IMR-90 (cell line): Measurements from ENCODE around the gene EPB41L1. TPM values are rescaled to one million over a fixed set of nuclear protein-coding genes. Genes with fewer than 3 reads are reported as not detected.

ENCODE experiments used
- ATAC-seq: fragments of 200-7000 bp; cut with Tn5 transposase; 2 replicates; pipeline ENCODE4 v1.9.1; 2020; ENCODE audit warnings: low read depth, mild to moderate bottlenecking, moderate library complexity
- BruUV-seq: library from RNA; stranded (reverse); fragments of 400-500 nt; replicated peaks from 2 replicates; lab custom pipeline; 2021; lab: Mats Ljungman, UMichigan
- CTCF ChIA-PET: fragments of 300-600 bp; formaldehyde crosslinking; extraction: SDS; loops from one replicate; lab custom pipeline; 2021; ENCODE audit warnings: antibody characterized with exemption; lab: Yijun Ruan, JAX
- POLR2A ChIA-PET: fragments of 300-600 bp; sonication (Branson Sonifier 250); formaldehyde crosslinking; loops from one replicate; lab custom pipeline; 2022; ENCODE audit warnings: antibody characterized with exemption; ENCODE audit not compliant: unreplicated experiment; lab: Charles Lee
- DNase-seq: peaks from one replicate; pipeline ENCODE4 v3.0.0; 2013
- H2AFZ ChIP-seq: replicated peaks from 2 replicates; pipeline ENCODE3; 2013; ENCODE audit warnings: low read length, mild to moderate bottlenecking; ENCODE audit not compliant: poor library complexity
- H2AK5ac ChIP-seq: 2 replicates; pipeline ENCODE4 v1.6.1; 2013; ENCODE audit warnings: low read depth, low read length, inconsistent platforms
- H2AK9ac ChIP-seq: replicated peaks from 2 replicates; pipeline ENCODE3; 2013; ENCODE audit warnings: mild to moderate bottlenecking, low read depth, low read length, moderate library complexity; ENCODE audit not compliant: poor library complexity
- H2BK120ac ChIP-seq: 2 replicates; pipeline ENCODE4 v1.6.1; 2013; ENCODE audit warnings: low read depth, low read length, inconsistent platforms
- H2BK15ac ChIP-seq: 3 replicates; pipeline ENCODE4 v1.6.1; 2013; ENCODE audit warnings: low read depth, low read length, inconsistent platforms
- H2BK20ac ChIP-seq: 2 replicates; pipeline ENCODE4 v1.6.1; 2013; ENCODE audit warnings: low read depth, mild to moderate bottlenecking, inconsistent platforms, low read length, moderate library complexity
- H2BK5ac ChIP-seq: 2 replicates; pipeline ENCODE4 v1.6.1; 2013; ENCODE audit warnings: mild to moderate bottlenecking, low read depth, low read length, inconsistent platforms; ENCODE audit not compliant: poor library complexity, severe bottlenecking
- H3K14ac ChIP-seq: replicated peaks from 2 replicates; pipeline ENCODE4 v1.6.1; 2013; ENCODE audit warnings: low read depth, low read length, inconsistent platforms
- H3K18ac ChIP-seq: 2 replicates; pipeline ENCODE4 v1.6.1; 2013; ENCODE audit warnings: low read depth, low read length, control low read depth
- H3K23ac ChIP-seq: 2 replicates; pipeline ENCODE4 v1.6.1; 2013; ENCODE audit warnings: low read depth, low read length, inconsistent platforms
- H3K27ac ChIP-seq: 2 replicates; pipeline ENCODE4 v1.5.1; 2013; ENCODE audit warnings: mild to moderate bottlenecking, control low read depth, low read length; ENCODE audit not compliant: insufficient read depth
- H3K27me3 ChIP-seq: 2 replicates; pipeline ENCODE4 v1.6.1; 2013; ENCODE audit warnings: low read length; ENCODE audit not compliant: control insufficient read depth, insufficient read depth
- H3K36me3 ChIP-seq: 2 replicates; pipeline ENCODE4 v1.6.1; 2013; ENCODE audit warnings: low read length, mixed read lengths; ENCODE audit not compliant: control insufficient read depth, insufficient read depth
- H3K4ac ChIP-seq: 2 replicates; pipeline ENCODE4 v1.6.1; 2013; ENCODE audit warnings: low read depth, low read length, inconsistent platforms
- H3K4me1 ChIP-seq: 2 replicates; pipeline ENCODE4 v1.6.1; 2013; ENCODE audit warnings: low read length, mixed read lengths; ENCODE audit not compliant: control insufficient read depth, insufficient read depth
- H3K4me2 ChIP-seq: 2 replicates; pipeline ENCODE4 v1.6.1; 2013; ENCODE audit warnings: low read depth, mild to moderate bottlenecking, control low read depth, low read length, moderate library complexity
- H3K4me3 ChIP-seq: 2 replicates; pipeline ENCODE4 v1.5.1; 2013; ENCODE audit warnings: low read depth, mild to moderate bottlenecking, control low read depth, low read length, moderate library complexity; ENCODE audit not compliant: insufficient read depth
- H3K56ac ChIP-seq: 2 replicates; pipeline ENCODE4 v1.6.1; 2013; ENCODE audit warnings: low read length, inconsistent platforms; ENCODE audit not compliant: insufficient read depth; ENCODE audit errors: extremely low read depth
- H3K79me1 ChIP-seq, 2 experiments: 2 replicates each; pipeline ENCODE4 v1.6.1; 2013; ENCODE audit warnings: low read length in 2 of 2, inconsistent platforms in 1 of 2, low read depth in 1 of 2
- H3K9ac ChIP-seq: 2 replicates; pipeline ENCODE4 v1.6.1; 2013; ENCODE audit warnings: low read depth, low read length, control low read depth
- H3K9me1 ChIP-seq: 2 replicates; pipeline ENCODE4 v1.6.1; 2013; ENCODE audit warnings: low read length, inconsistent platforms; ENCODE audit not compliant: insufficient read depth
- H3K9me3 ChIP-seq: 2 replicates; pipeline ENCODE4 v1.6.1; 2013; ENCODE audit warnings: low read length; ENCODE audit not compliant: control insufficient read depth, insufficient read depth
- H4K20me1 ChIP-seq: 2 replicates; pipeline ENCODE4 v1.6.1; 2013; ENCODE audit warnings: low read length, inconsistent platforms; ENCODE audit not compliant: insufficient read depth
- H4K5ac ChIP-seq: 2 replicates; pipeline ENCODE4 v1.6.1; 2013; ENCODE audit warnings: mild to moderate bottlenecking, low read depth, low read length, control low read depth
- H4K8ac ChIP-seq, 2 experiments: 2 replicates each; pipeline ENCODE4 v1.6.1; 2013; ENCODE audit warnings: low read depth in 2 of 2, low read length in 2 of 2, control low read depth in 1 of 2, inconsistent platforms in 1 of 2
- H4K91ac ChIP-seq: 2 replicates; pipeline ENCODE4 v1.6.1; 2013; ENCODE audit warnings: low read depth, low read length, inconsistent platforms; ENCODE audit not compliant: insufficient read depth
- BHLHE40 ChIP-seq: fragments of 150-350 bp; IDR thresholded peaks from 2 replicates; pipeline ENCODE4 v1.6.1; 2016; ENCODE audit warnings: mild to moderate bottlenecking, low read depth, low read length
- MAFK ChIP-seq: IDR thresholded peaks from 2 replicates; pipeline ENCODE4 v1.6.1; 2012; ENCODE audit warnings: low read depth, low read length, improper control_type of control experiment
- POLR2A ChIP-seq: IDR thresholded peaks from 2 replicates; pipeline ENCODE4 v1.6.1; 2012; ENCODE audit warnings: mild to moderate bottlenecking, low read depth, low read length
- RFX5 ChIP-seq: IDR thresholded peaks from 2 replicates; pipeline ENCODE4 v1.8.0; 2012; ENCODE audit warnings: low read depth, mild to moderate bottlenecking, low read length, moderate library complexity
- WGBS, 2 experiments: methylation state at CpG; one replicate each; pipeline versions ENCODE4 v1.1.5 to v1.1.7; 2013; ENCODE audit warnings: missing lambda C conversion rate in 2 of 2; ENCODE audit not compliant: insufficient read length in 1 of 2; ENCODE audit errors: extremely low coverage in 2 of 2; 5-methylcytosine and 5-hydroxymethylcytosine counted together
- dilution Hi-C: fragments of 300-500 bp; cut with HindIII; formaldehyde crosslinking; loops from one replicate; pipeline ENCODE4 v1.14.3; 2018; ENCODE audit warnings: low sequenced_read_pairs; ENCODE audit not compliant: unreplicated experiment
- in situ Hi-C: fragments of 300-500 bp; cut with MboI; formaldehyde crosslinking; loops from 3 replicates; pipeline ENCODE4 v1.14.3; 2019; ENCODE audit warnings: low sequenced_read_pairs, inconsistent platforms, mixed read lengths
- intact Hi-C: fragments of 100-400 bp; cut with micrococcal nuclease; formaldehyde crosslinking; loops from 2 replicates; pipeline ENCODE4 v1.10.0; 2022
- polyA plus RNA-seq, 3 experiments: library from polyadenylated mRNA; depleted of rRNA; stranded (reverse); fragments of >200 nt; gene quantifications; 2 replicates each; pipeline ENCODE4 v1.2.3, GENCODE V29; 2012; ENCODE audit warnings: low replicate concordance in 1 of 3
- total RNA-seq: library from RNA; depleted of rRNA; stranded (reverse); fragments of >200 nt; gene quantifications from 2 replicates; pipeline ENCODE4 v1.2.3, GENCODE V29; 2012
- TF ChIP-seq, protein P1 (sequence below): fragments of 150-350 bp; IDR thresholded peaks from 2 replicates; pipeline ENCODE4 v1.6.1; 2017; ENCODE audit warnings: mild to moderate bottlenecking, antibody characterized with exemption, low read length, low read depth

Gene EPB41L1
- total and polyA plus RNA-seq, 2 of the 4 experiments (the other 2 are of a cell fraction) = 12.5 to 33.7 TPM

DNA sequence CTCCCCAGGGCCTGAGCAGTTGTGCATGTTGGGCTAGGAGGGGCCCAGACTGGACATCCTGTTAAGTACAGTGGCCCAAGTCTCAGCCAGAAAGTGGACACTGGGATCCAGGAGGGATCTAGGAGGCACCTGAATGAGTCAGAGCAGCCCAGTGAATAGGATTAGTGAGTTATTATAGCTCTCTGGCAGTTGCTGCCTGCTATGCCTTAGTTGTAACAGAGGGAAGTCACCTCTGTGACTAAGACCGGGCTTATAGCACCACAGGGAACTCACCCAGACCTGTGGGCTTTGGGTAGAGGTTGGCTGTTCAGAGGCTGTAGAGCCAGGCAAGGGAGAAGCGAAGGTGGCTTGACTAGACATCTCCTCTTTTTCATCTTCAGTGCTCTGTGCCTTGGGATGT lies 42.7 kb downstream of the EPB41L1 start:
- Histone ChIP-seq H2BK5ac (no peak overlapping the region), H3K18ac (no peak overlapping the region), H3K27ac (no peak overlapping the region), H3K9me3 (no peaks in the 10 kb centered on the region), H3K4ac (no peak overlapping the region), H3K9ac (no peak overlapping the region), H4K8ac (no peak overlapping the region), H3K9me1 (no peaks in the 10 kb centered on the region; the same call in 1 of the 2 replicates), H4K5ac (no peak overlapping the region), H2AK9ac (no peak overlapping the region), H3K27me3 (no peaks in the 10 kb centered on the region), H2BK120ac (no peak overlapping the region), H3K4me3 (no peak overlapping the region), H3K79me1 (no peaks in the 10 kb centered on the region), H3K4me1 (no peaks in the 10 kb centered on the region), H3K23ac (no peak overlapping the region), H2BK15ac (no peak overlapping the region), H2BK20ac (no peak overlapping the region), H4K20me1 (no peaks in the 10 kb centered on the region), H3K56ac (no peak overlapping the region), H2AK5ac (no peak overlapping the region), H2AFZ (no peak overlapping the region), H3K36me3 (peaks cover 11% of the 10 kb centered on the region), H4K91ac (no peak overlapping the region), H3K4me2 (no peak overlapping the region), H3K14ac (no peak overlapping the region)
- DNase-seq (no peak), ATAC-seq (no peak)
- intact Hi-C loops (no loop called here), dilution Hi-C loops (no loop called here), in situ Hi-C loops (loop anchor here (5.0 kb wide), 1 partner anchor 40 kb away; no protein-coding TSS in a partner anchor)
- TF ChIP-seq MAFK (no peak), BHLHE40 (no peak), POLR2A (no peak), RFX5 (no peak)
- TF ChIP-seq, protein P1, sequence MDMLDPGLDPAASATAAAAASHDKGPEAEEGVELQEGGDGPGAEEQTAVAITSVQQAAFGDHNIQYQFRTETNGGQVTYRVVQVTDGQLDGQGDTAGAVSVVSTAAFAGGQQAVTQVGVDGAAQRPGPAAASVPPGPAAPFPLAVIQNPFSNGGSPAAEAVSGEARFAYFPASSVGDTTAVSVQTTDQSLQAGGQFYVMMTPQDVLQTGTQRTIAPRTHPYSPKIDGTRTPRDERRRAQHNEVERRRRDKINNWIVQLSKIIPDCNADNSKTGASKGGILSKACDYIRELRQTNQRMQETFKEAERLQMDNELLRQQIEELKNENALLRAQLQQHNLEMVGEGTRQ = no peak
- POLR2A ChIA-PET = no interaction called here
- BruUV-seq = no TSS peak
- CTCF ChIA-PET = no interaction called here
- WGBS, 2 experiments = no CpG with 5 or more reads among the region's 2 CpGs
